ENCODE results near the gene ST8SIA1. TPM values are rescaled to one million over a fixed set of nuclear protein-coding genes. Genes with fewer than 3 reads are reported as not detected.
A peak's percentile ranks its signal among the peaks of the same experiment; 100 is the strongest.

ST8SIA1 gene
- total RNA-seq, 1 donor from 2014 or later = under 0.01 TPM

GRCh38 chr12:22355011-22355580, 20.6 kb upstream of the ST8SIA1 start:
- no peaks in the 10 kb centered on the region for H3K27me3 ChIP-seq (ENCODE audit: control insufficient read depth, insufficient read depth, low read length)
- FAIRE-seq = no peak
- no peak for TF ChIP-seq CTCF (IDR thresholded peaks at IDR 0.05; ENCODE audit: insufficient read depth, low read length, severe bottlenecking)

GRCh38 chr12:22353615-22354325, 19.3 kb upstream of the ST8SIA1 start:
- Histone ChIP-seq H3K27me3 (ENCODE audit: control insufficient read depth, insufficient read depth, low read length) (no peaks in the 10 kb centered on the region), H3K4me3 (ENCODE audit: low read depth, low read length) (no peak overlapping the region), H3K36me3 (ENCODE audit: control insufficient read depth, insufficient read depth, low read length) (no peaks in the 10 kb centered on the region)
- TF ChIP-seq CTCF (IDR thresholded peaks at IDR 0.05; ENCODE audit: insufficient read depth, low read length, severe bottlenecking) = no peak
- FAIRE-seq (no peak), DNase-seq (ENCODE audit: low read depth) (no peak)

More at GRCh38 chr12:22355011-22355580, 20.6 kb upstream of the ST8SIA1 start:
- Histone ChIP-seq H3K36me3 (ENCODE audit: control insufficient read depth, insufficient read depth, low read length) (no peaks in the 10 kb centered on the region), H3K4me3 (ENCODE audit: low read depth, low read length) (no peak overlapping the region)
- peak; percentile 50 for DNase-seq (ENCODE audit: low read depth)

- Histone ChIP-seq H3K4me3 (ENCODE audit: low read depth, low read length) (no peak overlapping the region), H3K27me3 (ENCODE audit: control insufficient read depth, insufficient read depth, low read length) (no peaks in the 10 kb centered on the region), H3K36me3 (ENCODE audit: control insufficient read depth, insufficient read depth, low read length) (no peaks in the 10 kb centered on the region)
- DNase-seq (ENCODE audit: low read depth) (peak; percentile 8), FAIRE-seq (no peak)
- TF ChIP-seq CTCF (IDR thresholded peaks at IDR 0.05; ENCODE audit: insufficient read depth, low read length, severe bottlenecking) = no peak
Measured at GRCh38 chr12:22350886-22351285, 16.4 kb upstream of the ST8SIA1 start.

GRCh38 chr12:22348208-22348607, 13.7 kb upstream of the ST8SIA1 start:
- peak; percentile 28 for FAIRE-seq
- DNase-seq (ENCODE audit: low read depth) = no peak
- Histone ChIP-seq H3K36me3 (ENCODE audit: control insufficient read depth, insufficient read depth, low read length) (no peaks in the 10 kb centered on the region), H3K4me3 (ENCODE audit: low read depth, low read length) (no peak overlapping the region), H3K27me3 (ENCODE audit: control insufficient read depth, insufficient read depth, low read length) (no peaks in the 10 kb centered on the region)
- no peak for TF ChIP-seq CTCF (IDR thresholded peaks at IDR 0.05; ENCODE audit: insufficient read depth, low read length, severe bottlenecking)

- no peak for TF ChIP-seq CTCF (IDR thresholded peaks at IDR 0.05; ENCODE audit: insufficient read depth, low read length, severe bottlenecking)
- DNase-seq (ENCODE audit: low read depth) (no peak), FAIRE-seq (no peak)
- Histone ChIP-seq H3K27me3 (ENCODE audit: control insufficient read depth, insufficient read depth, low read length) (no peaks in the 10 kb centered on the region), H3K4me3 (ENCODE audit: low read depth, low read length) (no peak overlapping the region), H3K36me3 (ENCODE audit: control insufficient read depth, insufficient read depth, low read length) (no peaks in the 10 kb centered on the region)
Measured at GRCh38 chr12:22340143-22340542, 5.6 kb upstream of the ST8SIA1 start.
